ENCODE results near the gene KRT12.
"Not testable (repeated sequence)": the region's sequence is repeated elsewhere in the genome, so short reads cannot be mapped to it uniquely, and the experiment has no call there.

The KRT12 gene

GRCh38 chr17:40884708-40885512 lies 17.9 kb upstream of the KRT12 start, which contains the start of gene KRT20:
Gene KRT20, minus strand, starts transcription at chr17:40885242. Its CDS starts 57 bp downstream, at chr17:40885185.
- DNase-seq (ENCODE audit: low read depth in 1 of 2, low spot score in 1 of 2) = no peak

- DNase-seq (ENCODE audit: low read depth in 1 of 2, low spot score in 1 of 2) = no peak
These were observed 16.8 kb upstream of the KRT12 start for GRCh38 chr17:40883626-40884334.

GRCh38 chr17:40883031-40883430 lies 16.0 kb upstream of the KRT12 start:
- no peak for DNase-seq (ENCODE audit: low read depth in 1 of 2, low spot score in 1 of 2)

- DNase-seq (ENCODE audit: low read depth in 1 of 2, low spot score in 1 of 2) = no peak
These were observed 12.0 kb upstream of the KRT12 start for GRCh38 chr17:40879026-40879425.

GRCh38 chr17:40878044-40878443 lies 11.0 kb upstream of the KRT12 start:
- DNase-seq (ENCODE audit: low read depth in 1 of 2, low spot score in 1 of 2) = no peak

- DNase-seq (ENCODE audit: low read depth in 1 of 2, low spot score in 1 of 2) = no peak
These were observed 6.8 kb upstream of the KRT12 start for GRCh38 chr17:40873801-40874200.

- no peak for DNase-seq (ENCODE audit: low read depth in 1 of 2, low spot score in 1 of 2)
These were observed 6.2 kb upstream of the KRT12 start for GRCh38 chr17:40873255-40873654.

- no peak for DNase-seq (ENCODE audit: low read depth in 1 of 2, low spot score in 1 of 2)
These were observed 5.4 kb upstream of the KRT12 start for GRCh38 chr17:40872416-40872815.

GRCh38 chr17:40871316-40871715 lies 4.3 kb upstream of the KRT12 start:
- DNase-seq (ENCODE audit: low read depth in 1 of 2, low spot score in 1 of 2) = no peak

GRCh38 chr17:40870136-40870535 lies 3.1 kb upstream of the KRT12 start:
- DNase-seq (ENCODE audit: low read depth in 1 of 2, low spot score in 1 of 2) = no peak

- DNase-seq (ENCODE audit: low read depth in 1 of 2, low spot score in 1 of 2) = no peak
These were observed 2.2 kb downstream of the KRT12 start for GRCh38 chr17:40864661-40865390.

GRCh38 chr17:40862985-40863733 lies 3.9 kb downstream of the KRT12 start:
- no peak for DNase-seq (ENCODE audit: low read depth in 1 of 2, low spot score in 1 of 2)

- DNase-seq (ENCODE audit: low read depth in 1 of 2, low spot score in 1 of 2) = no peak
These were observed 7.5 kb downstream of the KRT12 start for GRCh38 chr17:40859536-40859935.

- not testable (repeated sequence) for DNase-seq (ENCODE audit: low read depth in 1 of 2, low spot score in 1 of 2)
These were observed 8.4 kb downstream of the KRT12 start for GRCh38 chr17:40858667-40859066.

GRCh38 chr17:40857535-40857934 lies 9.5 kb downstream of the KRT12 start:
- no peak for DNase-seq (ENCODE audit: low read depth in 1 of 2, low spot score in 1 of 2)

GRCh38 chr17:40854175-40854814 lies 12.7 kb downstream of the KRT12 start:
- no peak for DNase-seq (ENCODE audit: low read depth in 1 of 2, low spot score in 1 of 2)

GRCh38 chr17:40852364-40852763 lies 14.7 kb downstream of the KRT12 start:
- DNase-seq (ENCODE audit: low read depth in 1 of 2, low spot score in 1 of 2) = no peak

- DNase-seq (ENCODE audit: low read depth in 1 of 2, low spot score in 1 of 2) = no peak
These were observed 16.6 kb downstream of the KRT12 start for GRCh38 chr17:40850293-40850972.

- DNase-seq (ENCODE audit: low read depth in 1 of 2, low spot score in 1 of 2) = no peak
These were observed 17.3 kb downstream of the KRT12 start for GRCh38 chr17:40849723-40850122.

All from activated T-helper 1 cell treated with anti-CD3 and anti-CD28 coated beads, Interleukin-2, amount 50 U/mL, for 16 hours (primary cell).